PC-3 (cell line): ENCODE measurements around the gene AMMECR1.

Experiments
- EZH2 ChIP-seq: fragments of 300-600 bp; sonication (generic); IDR thresholded peaks from one replicate; pipeline ENCODE4 v1.6.1; 2017; ENCODE audit warnings: antibody characterized with exemption, mild to moderate bottlenecking, low read length; ENCODE audit not compliant: unreplicated experiment
- EZH2phosphoT487 ChIP-seq: fragments of 300-600 bp; sonication (generic); IDR thresholded peaks from 2 replicates; pipeline ENCODE4 v1.6.1; 2018; ENCODE audit warnings: mild to moderate bottlenecking, antibody characterized with exemption, low read length, borderline replicate concordance
- TF ChIP-seq, protein P1 (sequence below): fragments of 300-600 bp; sonication (generic); conservative IDR thresholded peaks from 2 replicates; pipeline ENCODE4 v1.5.1; 2017; ENCODE audit warnings: antibody characterized with exemption, low read depth, mild to moderate bottlenecking, low read length

- TF ChIP-seq, protein P1, sequence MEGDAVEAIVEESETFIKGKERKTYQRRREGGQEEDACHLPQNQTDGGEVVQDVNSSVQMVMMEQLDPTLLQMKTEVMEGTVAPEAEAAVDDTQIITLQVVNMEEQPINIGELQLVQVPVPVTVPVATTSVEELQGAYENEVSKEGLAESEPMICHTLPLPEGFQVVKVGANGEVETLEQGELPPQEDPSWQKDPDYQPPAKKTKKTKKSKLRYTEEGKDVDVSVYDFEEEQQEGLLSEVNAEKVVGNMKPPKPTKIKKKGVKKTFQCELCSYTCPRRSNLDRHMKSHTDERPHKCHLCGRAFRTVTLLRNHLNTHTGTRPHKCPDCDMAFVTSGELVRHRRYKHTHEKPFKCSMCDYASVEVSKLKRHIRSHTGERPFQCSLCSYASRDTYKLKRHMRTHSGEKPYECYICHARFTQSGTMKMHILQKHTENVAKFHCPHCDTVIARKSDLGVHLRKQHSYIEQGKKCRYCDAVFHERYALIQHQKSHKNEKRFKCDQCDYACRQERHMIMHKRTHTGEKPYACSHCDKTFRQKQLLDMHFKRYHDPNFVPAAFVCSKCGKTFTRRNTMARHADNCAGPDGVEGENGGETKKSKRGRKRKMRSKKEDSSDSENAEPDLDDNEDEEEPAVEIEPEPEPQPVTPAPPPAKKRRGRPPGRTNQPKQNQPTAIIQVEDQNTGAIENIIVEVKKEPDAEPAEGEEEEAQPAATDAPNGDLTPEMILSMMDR: no peak
- TF ChIP-seq EZH2 (no peak), EZH2phosphoT487 (no peak)
Observed at GRCh38 chrX:110208092-110208491, 109.8 kb downstream of the AMMECR1 start.
